HepG2 (cell line): ENCODE results near the gene WNT1. TPM values are rescaled to one million over a fixed set of nuclear protein-coding genes. Genes with fewer than 3 reads are reported as not detected.

Experiments
- ARNT2 ChIP-seq: sonication (generic); formaldehyde crosslinking; IDR thresholded peaks from 2 replicates; pipeline ENCODE4 v1.8.0; 2022; ENCODE audit warnings: mild to moderate bottlenecking, low read depth, missing genetic modification reagents, moderate library complexity
- ASH2L ChIP-seq: fragments of 300-600, 200-600 bp; sonication (generic); IDR thresholded peaks from 2 replicates; pipeline ENCODE4 v1.7.0; 2017; ENCODE audit warnings: low read depth, mild to moderate bottlenecking, moderate library complexity, mixed read lengths, low read length; ENCODE audit not compliant: insufficient read length
- BRCA1 ChIP-seq: sonication (generic); formaldehyde crosslinking; IDR thresholded peaks from 2 replicates; pipeline ENCODE4 v1.4.0; 2020; ENCODE audit warnings: missing genetic modification reagents
- ETS1 ChIP-seq: sonication (generic); formaldehyde crosslinking; IDR thresholded peaks from 2 replicates; pipeline ENCODE4 v1.4.0; 2020; ENCODE audit warnings: missing genetic modification reagents
- FOXA3 ChIP-seq: IDR thresholded peaks from 2 replicates; pipeline ENCODE4 v1.6.1; 2016; ENCODE audit warnings: missing genetic modification reagents, missing compliant biosample characterization
- FOXK1 ChIP-seq: sonication (generic); formaldehyde crosslinking; IDR thresholded peaks from 2 replicates; pipeline ENCODE4 v1.4.0; 2020; ENCODE audit warnings: low read depth, missing genetic modification reagents, borderline replicate concordance
- NFYB ChIP-seq: sonication (generic); formaldehyde crosslinking; IDR thresholded peaks from 2 replicates; pipeline ENCODE4 v1.4.0; 2020; ENCODE audit warnings: missing genetic modification reagents
- NRL ChIP-seq: sonication (generic); formaldehyde crosslinking; IDR thresholded peaks from 2 replicates; pipeline ENCODE4 v1.5.0; 2020; ENCODE audit warnings: missing genetic modification reagents, mild to moderate bottlenecking, moderate library complexity, borderline replicate concordance
- SP2 ChIP-seq: sonication (generic); formaldehyde crosslinking; IDR thresholded peaks from 2 replicates; pipeline ENCODE4 v1.5.1; 2020; ENCODE audit warnings: mild to moderate bottlenecking, missing genetic modification reagents
- THAP11 ChIP-seq: IDR thresholded peaks from 2 replicates; pipeline ENCODE4 v1.6.1; 2016; ENCODE audit warnings: missing biosample characterization, missing genetic modification reagents
- ZNF263 ChIP-seq: sonication (generic); formaldehyde crosslinking; IDR thresholded peaks from 2 replicates; pipeline ENCODE4 v1.4.0; 2020; ENCODE audit warnings: missing genetic modification reagents
- ZNF589 ChIP-seq: sonication (generic); formaldehyde crosslinking; conservative IDR thresholded peaks from 2 replicates; pipeline ENCODE4 v1.8.0; 2022; ENCODE audit warnings: mild to moderate bottlenecking, moderate library complexity, missing genetic modification reagents
- ZNF672 ChIP-seq: sonication (generic); formaldehyde crosslinking; IDR thresholded peaks from 2 replicates; pipeline ENCODE4 v1.8.1; 2022; ENCODE audit warnings: missing genetic modification reagents
- ZNF792 ChIP-seq: IDR thresholded peaks from 2 replicates; pipeline ENCODE4 v1.6.1; 2016
- polyA plus RNA-seq, 8 experiments: library from polyadenylated mRNA; depleted of rRNA in 3 of 8; stranded (reverse) in 7 of 8; unstranded in 1 of 8; fragments of >200 nt; fragmentation: Illumina TruSeq in 4 of 8; extraction: Trizol in 4 of 8; gene quantifications; 2 replicates each; pipeline versions ENCODE4 v1.2.1 to v1.2.3, GENCODE V29; 2011 to 2016; ENCODE audit warnings: low read depth in 4 of 8, missing spikeins in 1 of 8, mixed read lengths in 1 of 8; ENCODE audit not compliant: insufficient read depth in 1 of 8
- total RNA-seq, 5 experiments: library from RNA; depleted of rRNA; stranded (reverse); fragments of >200 nt; fragmentation: Illumina TruSeq; extraction: Trizol; gene quantifications; 2 replicates each; pipeline ENCODE4 v1.2.3, GENCODE V29; 2016; ENCODE audit warnings: low read depth in 1 of 5
- TF ChIP-seq, protein P1 (sequence below), 2 experiments: sonication (generic) in 1 of 2; formaldehyde crosslinking in 1 of 2; IDR thresholded peaks; 2 replicates each; pipeline versions ENCODE4 v1.4.0 to v1.6.1; 2018 to 2020; ENCODE audit warnings: missing genetic modification reagents in 2 of 2, borderline replicate concordance in 1 of 2, low read depth in 1 of 2, mild to moderate bottlenecking in 1 of 2, missing biosample characterization in 1 of 2
- TF ChIP-seq, protein P2 (sequence below): sonication (generic); formaldehyde crosslinking; IDR thresholded peaks from 2 replicates; pipeline ENCODE4 v1.5.0; 2020; ENCODE audit warnings: mild to moderate bottlenecking, missing genetic modification reagents
- TF ChIP-seq, protein P3 (sequence below): sonication (generic); formaldehyde crosslinking; IDR thresholded peaks from 2 replicates; pipeline ENCODE4 v1.5.0; 2020; ENCODE audit warnings: mild to moderate bottlenecking, missing genetic modification reagents, moderate library complexity
- TF ChIP-seq, protein P4 (sequence below): sonication (generic); formaldehyde crosslinking; conservative IDR thresholded peaks from 2 replicates; pipeline ENCODE4 v1.4.0; 2020; ENCODE audit warnings: mild to moderate bottlenecking, missing genetic modification reagents, moderate library complexity

WNT1 gene
- total and polyA plus RNA-seq, 2 of the 13 experiments (the other 11 are each of a cell fraction or from before 2014, with no cell fraction given) = not detected

GRCh38 chr12:48957141-48958048 lies 20.7 kb upstream of the WNT1 start, which contains the start of gene ARF3 (continued):
- peak; percentile 82 for TF ChIP-seq THAP11 (CRISPR knock-in tag)
- TF ChIP-seq NRL (CRISPR knock-in tag) = peak; percentile 77
- TF ChIP-seq, protein P1, sequence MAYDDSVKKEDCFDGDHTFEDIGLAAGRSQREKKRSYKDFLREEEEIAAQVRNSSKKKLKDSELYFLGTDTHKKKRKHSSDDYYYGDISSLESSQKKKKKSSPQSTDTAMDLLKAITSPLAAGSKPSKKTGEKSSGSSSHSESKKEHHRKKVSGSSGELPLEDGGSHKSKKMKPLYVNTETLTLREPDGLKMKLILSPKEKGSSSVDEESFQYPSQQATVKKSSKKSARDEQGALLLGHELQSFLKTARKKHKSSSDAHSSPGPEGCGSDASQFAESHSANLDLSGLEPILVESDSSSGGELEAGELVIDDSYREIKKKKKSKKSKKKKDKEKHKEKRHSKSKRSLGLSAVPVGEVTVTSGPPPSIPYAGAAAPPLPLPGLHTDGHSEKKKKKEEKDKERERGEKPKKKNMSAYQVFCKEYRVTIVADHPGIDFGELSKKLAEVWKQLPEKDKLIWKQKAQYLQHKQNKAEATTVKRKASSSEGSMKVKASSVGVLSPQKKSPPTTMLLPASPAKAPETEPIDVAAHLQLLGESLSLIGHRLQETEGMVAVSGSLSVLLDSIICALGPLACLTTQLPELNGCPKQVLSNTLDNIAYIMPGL (CRISPR knock-in tag; IDR thresholded peaks at IDR 0.05; ENCODE audit: borderline replicate concordance in 1 of 2, low read depth in 1 of 2) = peak in 1 of 2 experiments; percentile 89; a peak in 2 of 4 replicates
- TF ChIP-seq BRCA1 (CRISPR knock-in tag) = no peak
- peak; percentile 61; the same call in 1 of the 2 replicates for TF ChIP-seq FOXK1 (CRISPR knock-in tag)
- TF ChIP-seq NFYB (CRISPR knock-in tag) = no peak; the same call in 1 of the 2 replicates
- no peak for TF ChIP-seq ZNF263 (CRISPR knock-in tag)
- TF ChIP-seq ZNF792 = peak; percentile 54; the same call in 1 of the 2 replicates
- TF ChIP-seq ASH2L = peak; percentile 59
- TF ChIP-seq, protein P2, sequence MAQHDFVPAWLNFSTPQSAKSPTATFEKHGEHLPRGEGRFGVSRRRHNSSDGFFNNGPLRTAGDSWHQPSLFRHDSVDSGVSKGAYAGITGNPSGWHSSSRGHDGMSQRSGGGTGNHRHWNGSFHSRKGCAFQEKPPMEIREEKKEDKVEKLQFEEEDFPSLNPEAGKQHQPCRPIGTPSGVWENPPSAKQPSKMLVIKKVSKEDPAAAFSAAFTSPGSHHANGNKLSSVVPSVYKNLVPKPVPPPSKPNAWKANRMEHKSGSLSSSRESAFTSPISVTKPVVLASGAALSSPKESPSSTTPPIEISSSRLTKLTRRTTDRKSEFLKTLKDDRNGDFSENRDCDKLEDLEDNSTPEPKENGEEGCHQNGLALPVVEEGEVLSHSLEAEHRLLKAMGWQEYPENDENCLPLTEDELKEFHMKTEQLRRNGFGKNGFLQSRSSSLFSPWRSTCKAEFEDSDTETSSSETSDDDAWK (CRISPR knock-in tag) = no peak
- TF ChIP-seq SP2 = peak; percentile 43; the same call in 1 of the 2 replicates
- TF ChIP-seq, protein P3, sequence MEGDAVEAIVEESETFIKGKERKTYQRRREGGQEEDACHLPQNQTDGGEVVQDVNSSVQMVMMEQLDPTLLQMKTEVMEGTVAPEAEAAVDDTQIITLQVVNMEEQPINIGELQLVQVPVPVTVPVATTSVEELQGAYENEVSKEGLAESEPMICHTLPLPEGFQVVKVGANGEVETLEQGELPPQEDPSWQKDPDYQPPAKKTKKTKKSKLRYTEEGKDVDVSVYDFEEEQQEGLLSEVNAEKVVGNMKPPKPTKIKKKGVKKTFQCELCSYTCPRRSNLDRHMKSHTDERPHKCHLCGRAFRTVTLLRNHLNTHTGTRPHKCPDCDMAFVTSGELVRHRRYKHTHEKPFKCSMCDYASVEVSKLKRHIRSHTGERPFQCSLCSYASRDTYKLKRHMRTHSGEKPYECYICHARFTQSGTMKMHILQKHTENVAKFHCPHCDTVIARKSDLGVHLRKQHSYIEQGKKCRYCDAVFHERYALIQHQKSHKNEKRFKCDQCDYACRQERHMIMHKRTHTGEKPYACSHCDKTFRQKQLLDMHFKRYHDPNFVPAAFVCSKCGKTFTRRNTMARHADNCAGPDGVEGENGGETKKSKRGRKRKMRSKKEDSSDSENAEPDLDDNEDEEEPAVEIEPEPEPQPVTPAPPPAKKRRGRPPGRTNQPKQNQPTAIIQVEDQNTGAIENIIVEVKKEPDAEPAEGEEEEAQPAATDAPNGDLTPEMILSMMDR = peak; percentile 7; the same call in 1 of the 2 replicates
- TF ChIP-seq, protein P4, sequence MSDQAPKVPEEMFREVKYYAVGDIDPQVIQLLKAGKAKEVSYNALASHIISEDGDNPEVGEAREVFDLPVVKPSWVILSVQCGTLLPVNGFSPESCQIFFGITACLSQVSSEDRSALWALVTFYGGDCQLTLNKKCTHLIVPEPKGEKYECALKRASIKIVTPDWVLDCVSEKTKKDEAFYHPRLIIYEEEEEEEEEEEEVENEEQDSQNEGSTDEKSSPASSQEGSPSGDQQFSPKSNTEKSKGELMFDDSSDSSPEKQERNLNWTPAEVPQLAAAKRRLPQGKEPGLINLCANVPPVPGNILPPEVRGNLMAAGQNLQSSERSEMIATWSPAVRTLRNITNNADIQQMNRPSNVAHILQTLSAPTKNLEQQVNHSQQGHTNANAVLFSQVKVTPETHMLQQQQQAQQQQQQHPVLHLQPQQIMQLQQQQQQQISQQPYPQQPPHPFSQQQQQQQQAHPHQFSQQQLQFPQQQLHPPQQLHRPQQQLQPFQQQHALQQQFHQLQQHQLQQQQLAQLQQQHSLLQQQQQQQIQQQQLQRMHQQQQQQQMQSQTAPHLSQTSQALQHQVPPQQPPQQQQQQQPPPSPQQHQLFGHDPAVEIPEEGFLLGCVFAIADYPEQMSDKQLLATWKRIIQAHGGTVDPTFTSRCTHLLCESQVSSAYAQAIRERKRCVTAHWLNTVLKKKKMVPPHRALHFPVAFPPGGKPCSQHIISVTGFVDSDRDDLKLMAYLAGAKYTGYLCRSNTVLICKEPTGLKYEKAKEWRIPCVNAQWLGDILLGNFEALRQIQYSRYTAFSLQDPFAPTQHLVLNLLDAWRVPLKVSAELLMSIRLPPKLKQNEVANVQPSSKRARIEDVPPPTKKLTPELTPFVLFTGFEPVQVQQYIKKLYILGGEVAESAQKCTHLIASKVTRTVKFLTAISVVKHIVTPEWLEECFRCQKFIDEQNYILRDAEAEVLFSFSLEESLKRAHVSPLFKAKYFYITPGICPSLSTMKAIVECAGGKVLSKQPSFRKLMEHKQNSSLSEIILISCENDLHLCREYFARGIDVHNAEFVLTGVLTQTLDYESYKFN (CRISPR knock-in tag) = peak; percentile 54; the same call in 1 of the 2 replicates
- peak; percentile 44; the same call in 1 of the 2 replicates for TF ChIP-seq FOXA3 (CRISPR knock-in tag)
- TF ChIP-seq ARNT2 (CRISPR knock-in tag) = peak; percentile 98; the same call in 1 of the 2 replicates
- TF ChIP-seq ETS1 (CRISPR knock-in tag) = no peak
- peak; percentile 40; the same call in 1 of the 2 replicates for TF ChIP-seq ZNF589 (CRISPR knock-in tag)
- no peak for TF ChIP-seq ZNF672 (CRISPR knock-in tag)
